ENCODE results near the gene KRT38. TPM values are rescaled to one million over a fixed set of nuclear protein-coding genes. Genes with fewer than 3 reads are reported as not detected.
"Not testable (repeated sequence)": the region's sequence is repeated elsewhere in the genome, so short reads cannot be mapped to it uniquely, and the experiment has no call there.

KRT38 gene
- polyA plus RNA-seq, 1 experiment, result 0.72 TPM

- Histone ChIP-seq H3K27me3 (ENCODE audit: control insufficient read depth, insufficient read depth, low read length) (no peaks in the 10 kb centered on the region), H3K4me3 (ENCODE audit: low read depth, low read length) (no peak overlapping the region), H3K36me3 (ENCODE audit: control insufficient read depth, insufficient read depth, low read length) (no peaks in the 10 kb centered on the region)
- no peak for DNase-seq (ENCODE audit: low read depth)
- ChIA-PET POLR2A (no interaction called here), CTCF (no interaction called here)
- TF ChIP-seq, protein P1, sequence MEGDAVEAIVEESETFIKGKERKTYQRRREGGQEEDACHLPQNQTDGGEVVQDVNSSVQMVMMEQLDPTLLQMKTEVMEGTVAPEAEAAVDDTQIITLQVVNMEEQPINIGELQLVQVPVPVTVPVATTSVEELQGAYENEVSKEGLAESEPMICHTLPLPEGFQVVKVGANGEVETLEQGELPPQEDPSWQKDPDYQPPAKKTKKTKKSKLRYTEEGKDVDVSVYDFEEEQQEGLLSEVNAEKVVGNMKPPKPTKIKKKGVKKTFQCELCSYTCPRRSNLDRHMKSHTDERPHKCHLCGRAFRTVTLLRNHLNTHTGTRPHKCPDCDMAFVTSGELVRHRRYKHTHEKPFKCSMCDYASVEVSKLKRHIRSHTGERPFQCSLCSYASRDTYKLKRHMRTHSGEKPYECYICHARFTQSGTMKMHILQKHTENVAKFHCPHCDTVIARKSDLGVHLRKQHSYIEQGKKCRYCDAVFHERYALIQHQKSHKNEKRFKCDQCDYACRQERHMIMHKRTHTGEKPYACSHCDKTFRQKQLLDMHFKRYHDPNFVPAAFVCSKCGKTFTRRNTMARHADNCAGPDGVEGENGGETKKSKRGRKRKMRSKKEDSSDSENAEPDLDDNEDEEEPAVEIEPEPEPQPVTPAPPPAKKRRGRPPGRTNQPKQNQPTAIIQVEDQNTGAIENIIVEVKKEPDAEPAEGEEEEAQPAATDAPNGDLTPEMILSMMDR (IDR thresholded peaks at IDR 0.05; ENCODE audit: insufficient read depth, low read depth, low read length), result no peak
Observed at GRCh38 chr17:41395611-41396010, 45.2 kb downstream of the KRT38 start.

GRCh38 chr17:41395044-41395443 lies 45.7 kb downstream of the KRT38 start:
- H3K4me3 ChIP-seq (ENCODE audit: low read depth, low read length); DNase-seq (ENCODE audit: low read depth); CTCF ChIA-PET; H3K27me3 ChIP-seq (ENCODE audit: control insufficient read depth, insufficient read depth, low read length); POLR2A ChIA-PET; H3K36me3 ChIP-seq (ENCODE audit: control insufficient read depth, insufficient read depth, low read length): not testable (repeated sequence)

- CTCF ChIA-PET, result no interaction called here
- TF ChIP-seq, protein P1 (IDR thresholded peaks at IDR 0.05; ENCODE audit: insufficient read depth, low read depth, low read length), result no peak
- no peak for DNase-seq (ENCODE audit: low read depth)
- H3K27me3 ChIP-seq (ENCODE audit: control insufficient read depth, insufficient read depth, low read length), result no peaks in the 10 kb centered on the region
- H3K36me3 ChIP-seq (ENCODE audit: control insufficient read depth, insufficient read depth, low read length), result no peaks in the 10 kb centered on the region
- no peak overlapping the region for H3K4me3 ChIP-seq (ENCODE audit: low read depth, low read length)
- POLR2A ChIA-PET, result no interaction called here
Observed at GRCh38 chr17:41394254-41394996, 46.4 kb downstream of the KRT38 start.

DNA sequence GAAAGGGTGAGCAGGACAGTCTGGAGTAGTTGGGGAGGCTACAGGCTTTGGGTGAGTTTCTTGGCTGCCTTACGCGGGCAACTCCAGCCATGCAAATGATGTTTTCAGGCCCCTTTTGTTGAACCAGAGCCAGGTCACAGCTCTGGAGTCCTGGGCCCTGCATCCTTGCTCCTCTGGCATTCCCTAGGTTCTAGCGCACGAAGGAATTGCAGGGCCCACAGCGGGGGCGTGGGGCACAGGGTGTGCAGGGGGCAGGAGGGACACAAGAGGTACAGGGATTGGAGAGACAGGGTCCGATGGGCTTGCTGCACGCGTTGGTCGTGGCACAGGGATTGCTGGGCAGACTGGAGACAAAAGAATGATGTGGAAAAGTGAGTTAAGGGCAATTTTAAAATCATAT lies 47.0 kb downstream of the KRT38 start:
- TF ChIP-seq, protein P1 (IDR thresholded peaks at IDR 0.05; ENCODE audit: insufficient read depth, low read depth, low read length), result no peak
- no peak overlapping the region for H3K4me3 ChIP-seq (ENCODE audit: low read depth, low read length)
- no peak for DNase-seq (ENCODE audit: low read depth)
- ChIA-PET POLR2A (no interaction called here), CTCF (no interaction called here)
- no peaks in the 10 kb centered on the region for H3K36me3 ChIP-seq (ENCODE audit: control insufficient read depth, insufficient read depth, low read length)
- no peaks in the 10 kb centered on the region for H3K27me3 ChIP-seq (ENCODE audit: control insufficient read depth, insufficient read depth, low read length)

GRCh38 chr17:41393294-41393693 lies 47.5 kb downstream of the KRT38 start:
- ChIA-PET CTCF (no interaction called here), POLR2A (no interaction called here)
- Histone ChIP-seq H3K27me3 (ENCODE audit: control insufficient read depth, insufficient read depth, low read length) (no peaks in the 10 kb centered on the region), H3K36me3 (ENCODE audit: control insufficient read depth, insufficient read depth, low read length) (no peaks in the 10 kb centered on the region), H3K4me3 (ENCODE audit: low read depth, low read length) (no peak overlapping the region)
- TF ChIP-seq, protein P1 (IDR thresholded peaks at IDR 0.05; ENCODE audit: insufficient read depth, low read depth, low read length), result no peak
- DNase-seq (ENCODE audit: low read depth), result no peak

DNA sequence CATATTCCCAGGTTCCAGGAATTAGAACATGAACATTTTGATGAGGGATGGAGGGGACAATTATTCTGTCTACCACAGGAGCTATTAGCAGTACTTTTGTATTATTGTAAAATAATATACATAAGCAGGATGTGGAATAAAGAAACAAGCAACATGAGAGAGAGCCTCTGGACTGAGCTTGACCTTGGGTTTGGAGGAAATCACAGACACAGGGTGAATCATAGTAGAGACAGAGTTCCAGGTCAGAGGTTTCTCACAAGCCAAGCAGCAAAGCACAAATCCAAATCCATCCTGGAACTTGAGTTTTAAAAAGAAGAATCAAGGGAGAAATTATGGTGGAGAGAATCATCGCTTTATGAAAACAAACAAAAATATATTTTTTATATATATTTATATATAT lies 48.5 kb downstream of the KRT38 start:
- CTCF ChIA-PET, result no interaction called here
- no peak for DNase-seq (ENCODE audit: low read depth)
- no peaks in the 10 kb centered on the region for H3K27me3 ChIP-seq (ENCODE audit: control insufficient read depth, insufficient read depth, low read length)
- H3K36me3 ChIP-seq (ENCODE audit: control insufficient read depth, insufficient read depth, low read length), result no peaks in the 10 kb centered on the region
- TF ChIP-seq, protein P1 (IDR thresholded peaks at IDR 0.05; ENCODE audit: insufficient read depth, low read depth, low read length), result no peak
- H3K4me3 ChIP-seq (ENCODE audit: low read depth, low read length), result no peak overlapping the region
- POLR2A ChIA-PET, result no interaction called here

Data from BJ (cell line).